GM15510 (cell line): ENCODE data around the gene HUS1B.

ENCODE experiments used
- POLR2A ChIP-seq: IDR thresholded peaks from 3 replicates; pipeline ENCODE4 v1.6.1; 2011; ENCODE audit warnings: borderline replicate concordance; ENCODE audit not compliant: insufficient read length; ENCODE audit errors: extremely low read depth

Gene HUS1B

DNA sequence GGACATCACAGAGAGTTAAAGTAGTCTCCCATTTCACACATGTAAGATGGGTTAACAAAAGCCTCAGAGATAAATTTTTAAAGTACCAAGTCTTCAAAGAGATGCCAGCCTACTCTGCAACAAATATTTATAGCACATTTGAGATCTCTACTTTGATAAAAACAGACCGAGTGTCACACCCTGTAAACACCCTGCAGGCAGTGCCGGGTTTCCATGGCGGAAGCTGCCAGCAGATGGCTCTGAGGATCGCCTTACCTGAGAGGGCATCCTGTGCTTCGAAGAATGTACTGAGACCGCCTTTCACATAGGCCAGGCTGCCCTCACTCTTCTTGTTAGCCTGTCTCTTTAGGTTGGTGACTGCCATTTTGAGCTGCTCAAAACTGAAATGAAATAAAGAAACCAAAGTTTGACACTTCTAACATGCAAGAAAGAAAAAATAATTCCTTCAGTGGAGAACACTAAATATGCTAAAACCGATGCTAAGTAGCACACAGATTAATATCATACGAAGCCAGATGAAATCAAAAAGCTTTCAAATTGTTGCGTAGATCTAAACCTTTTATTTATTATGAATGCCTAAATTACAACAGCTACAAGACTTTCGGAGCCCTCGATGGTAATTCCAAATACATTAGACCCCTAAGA, 39.3 kb downstream of the HUS1B start:
- no peak for TF ChIP-seq POLR2A

DNA sequence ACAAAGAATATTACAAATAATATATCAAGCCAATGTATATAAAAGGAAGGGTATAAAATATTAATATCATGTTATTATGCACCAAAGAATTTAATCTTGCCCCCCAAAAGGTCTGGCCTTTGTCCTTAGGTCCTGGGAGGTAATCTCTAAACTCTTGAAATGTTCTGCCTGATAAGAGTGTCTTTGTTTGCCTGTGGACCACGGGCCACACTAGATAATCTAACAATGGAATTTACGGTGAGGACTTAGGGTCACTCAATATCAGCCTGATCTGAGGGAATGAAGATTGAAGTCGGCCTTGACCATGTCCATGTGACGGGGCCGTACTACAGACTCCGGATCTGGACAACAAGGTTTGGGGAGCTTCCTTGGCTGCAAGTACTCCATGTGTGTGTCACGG, 42.9 kb downstream of the HUS1B start:
- no peak for TF ChIP-seq POLR2A

DNA sequence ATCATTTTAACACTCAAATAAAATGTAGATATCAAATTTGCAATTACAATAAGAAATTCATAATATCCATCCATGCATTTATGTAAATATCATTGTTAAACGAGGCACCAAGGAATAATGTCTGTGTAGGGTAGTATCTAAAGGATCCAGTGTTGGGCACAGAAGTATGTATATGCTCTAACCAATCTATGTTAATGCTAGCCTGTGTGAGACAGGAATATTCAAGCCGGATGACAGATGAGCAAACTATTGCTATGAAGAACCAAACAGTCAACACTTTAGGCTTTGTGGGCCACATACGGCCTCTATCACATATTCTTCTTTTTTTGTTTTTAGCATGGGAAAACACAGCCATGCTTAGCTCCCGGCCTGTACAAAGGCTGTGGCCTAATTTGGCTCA, 45.0 kb downstream of the HUS1B start:
- TF ChIP-seq POLR2A = no peak

DNA sequence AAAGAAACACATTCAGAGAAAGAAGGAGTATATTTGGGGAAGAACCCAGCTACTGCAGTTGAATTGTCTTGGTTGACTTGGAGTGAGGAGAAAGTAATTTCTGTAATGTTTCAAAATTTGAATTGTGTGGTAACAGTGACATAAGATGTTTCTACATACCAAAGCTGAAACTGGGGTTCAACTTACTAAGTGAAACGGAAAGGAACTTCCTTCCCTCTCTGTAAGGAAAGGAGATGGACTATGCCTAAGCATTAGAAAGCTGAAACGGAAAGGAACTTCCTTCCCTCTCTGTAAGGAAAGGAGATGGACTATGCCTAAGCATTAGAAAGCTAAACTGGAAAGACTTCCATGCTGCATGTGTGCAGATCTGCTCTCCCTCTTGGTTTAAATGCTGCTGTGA, 46.0 kb downstream of the HUS1B start:
- no peak for TF ChIP-seq POLR2A

DNA sequence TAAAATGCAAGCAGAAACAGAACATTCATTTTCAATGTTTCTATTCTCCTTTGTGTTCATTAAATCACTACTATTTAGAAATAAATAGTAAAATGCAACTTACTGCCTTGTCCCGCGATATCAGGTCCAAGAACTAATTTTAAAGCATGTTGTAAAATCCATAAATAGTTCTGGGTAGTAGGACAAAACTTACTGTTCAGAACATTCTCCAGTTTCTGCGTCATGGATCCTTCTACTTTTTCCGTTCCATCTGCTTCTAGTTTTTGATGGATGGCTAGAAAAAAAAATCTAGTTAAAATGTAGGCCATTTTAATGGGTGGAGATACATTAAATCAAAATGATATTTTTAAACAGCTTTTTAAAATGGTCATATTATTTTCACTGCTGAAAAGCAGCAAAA, 47.0 kb downstream of the HUS1B start:
- no peak for TF ChIP-seq POLR2A

DNA sequence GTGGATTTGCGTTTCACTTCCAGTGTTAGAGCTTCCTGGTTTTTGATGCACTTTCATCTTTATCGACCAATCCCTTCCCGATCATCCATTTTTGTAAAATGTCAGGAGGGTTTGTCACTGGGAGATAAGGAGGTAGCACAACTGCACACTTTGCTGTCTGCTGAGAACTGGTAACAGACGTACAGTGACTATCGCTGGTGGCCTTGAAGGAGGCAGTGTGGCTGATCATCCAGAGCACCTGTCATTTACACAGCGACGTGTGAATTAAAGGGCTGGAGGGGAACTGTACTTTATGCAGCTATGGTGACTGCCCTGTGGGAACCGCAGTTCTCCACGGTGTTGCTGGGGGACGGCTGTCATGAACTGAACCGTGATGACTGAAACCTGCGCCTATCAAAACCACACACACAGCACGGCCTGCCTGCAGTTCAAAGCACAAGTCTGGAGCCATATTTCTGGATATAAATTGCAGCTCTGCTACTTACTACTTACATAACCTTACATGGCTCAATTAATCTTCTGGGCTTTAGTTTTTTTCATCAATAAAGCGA, 50.0 kb downstream of the HUS1B start:
- no peak for TF ChIP-seq POLR2A
